KMS-11 (cell line): Measurements from ENCODE around the gene KTN1.

Experiments
- H2AFZ ChIP-seq: fragments of 200-600 bp; sonication (generic); 2 replicates; pipeline ENCODE4 v1.6.1; 2016; ENCODE audit warnings: antibody characterized with exemption, mixed run types, low read depth
- H3K27ac ChIP-seq: fragments of 200-600 bp; sonication (generic); 2 replicates; pipeline ENCODE4 v1.6.1; 2016; ENCODE audit warnings: mild to moderate bottlenecking, mixed run types
- H3K27me3 ChIP-seq: fragments of 200-600 bp; sonication (generic); 2 replicates; pipeline ENCODE4 v1.6.1; 2017; ENCODE audit warnings: mild to moderate bottlenecking, low read depth, mixed run types, moderate library complexity; ENCODE audit not compliant: insufficient read depth
- H3K36me3 ChIP-seq: fragments of 200-600 bp; sonication (generic); 2 replicates; pipeline ENCODE4 v1.6.1; 2017; ENCODE audit warnings: mild to moderate bottlenecking, mixed run types; ENCODE audit not compliant: insufficient read depth
- H3K4me1 ChIP-seq: fragments of 200-600 bp; sonication (generic); 2 replicates; pipeline ENCODE4 v1.6.1; 2016; ENCODE audit warnings: mild to moderate bottlenecking, low read depth, mixed run types; ENCODE audit not compliant: poor library complexity, severe bottlenecking
- H3K4me2 ChIP-seq: fragments of 200-600 bp; sonication (generic); 2 replicates; pipeline ENCODE4 v1.7.0; 2016; ENCODE audit warnings: mild to moderate bottlenecking, mixed run types
- H3K4me3 ChIP-seq: fragments of 200-600 bp; sonication (generic); IDR thresholded peaks from 2 replicates; pipeline ENCODE4 v1.6.1; 2017; ENCODE audit warnings: low read depth, low read length, mixed read lengths; ENCODE audit not compliant: insufficient read depth
- H3K79me2 ChIP-seq: fragments of 200-600 bp; sonication (generic); 2 replicates; pipeline ENCODE4 v1.6.1; 2016; ENCODE audit warnings: low read depth, mixed run types; ENCODE audit not compliant: insufficient read depth
- H3K9ac ChIP-seq: fragments of 200-600 bp; sonication (generic); 2 replicates; pipeline ENCODE4 v1.6.1; 2016; ENCODE audit warnings: mild to moderate bottlenecking, mixed run types
- H4K20me1 ChIP-seq: fragments of 200-600 bp; sonication (generic); 2 replicates; pipeline ENCODE4 v1.6.1; 2016; ENCODE audit warnings: mild to moderate bottlenecking, mixed run types; ENCODE audit not compliant: insufficient read depth
- TF ChIP-seq, protein P1 (sequence below): fragments of 200-600 bp; sonication (generic); conservative IDR thresholded peaks from 2 replicates; pipeline ENCODE4 v1.6.1; 2017; ENCODE audit warnings: low read depth, mild to moderate bottlenecking, antibody characterized with exemption, low read length, moderate library complexity, mixed read lengths

Gene KTN1

DNA sequence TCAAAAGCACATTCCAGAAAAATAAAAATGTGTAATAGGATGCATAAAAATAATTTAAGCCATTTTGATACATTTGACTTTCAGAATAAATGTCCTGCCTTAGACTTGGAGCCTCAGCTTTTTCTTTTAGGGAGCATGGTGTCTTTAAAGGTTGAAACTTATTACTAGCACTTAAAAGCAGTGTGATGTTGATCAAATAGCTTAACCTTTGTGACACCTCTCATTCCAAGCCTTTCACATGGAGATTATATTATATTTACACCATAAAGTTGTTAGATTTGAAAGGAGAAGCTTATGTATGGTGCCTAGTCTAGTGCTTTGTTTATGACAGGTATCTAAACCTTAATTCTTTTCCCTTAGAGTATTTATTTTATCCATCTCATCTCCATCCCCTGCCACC is 61.9 kb downstream of the KTN1 start:
- H3K4me1 ChIP-seq, result peaks cover 5% of the 10 kb centered on the region
- H3K9ac ChIP-seq, result no peak overlapping the region
- no peak overlapping the region for H2AFZ ChIP-seq
- H3K4me2 ChIP-seq, result no peak overlapping the region
- no peaks in the 10 kb centered on the region for H4K20me1 ChIP-seq
- TF ChIP-seq, protein P1, sequence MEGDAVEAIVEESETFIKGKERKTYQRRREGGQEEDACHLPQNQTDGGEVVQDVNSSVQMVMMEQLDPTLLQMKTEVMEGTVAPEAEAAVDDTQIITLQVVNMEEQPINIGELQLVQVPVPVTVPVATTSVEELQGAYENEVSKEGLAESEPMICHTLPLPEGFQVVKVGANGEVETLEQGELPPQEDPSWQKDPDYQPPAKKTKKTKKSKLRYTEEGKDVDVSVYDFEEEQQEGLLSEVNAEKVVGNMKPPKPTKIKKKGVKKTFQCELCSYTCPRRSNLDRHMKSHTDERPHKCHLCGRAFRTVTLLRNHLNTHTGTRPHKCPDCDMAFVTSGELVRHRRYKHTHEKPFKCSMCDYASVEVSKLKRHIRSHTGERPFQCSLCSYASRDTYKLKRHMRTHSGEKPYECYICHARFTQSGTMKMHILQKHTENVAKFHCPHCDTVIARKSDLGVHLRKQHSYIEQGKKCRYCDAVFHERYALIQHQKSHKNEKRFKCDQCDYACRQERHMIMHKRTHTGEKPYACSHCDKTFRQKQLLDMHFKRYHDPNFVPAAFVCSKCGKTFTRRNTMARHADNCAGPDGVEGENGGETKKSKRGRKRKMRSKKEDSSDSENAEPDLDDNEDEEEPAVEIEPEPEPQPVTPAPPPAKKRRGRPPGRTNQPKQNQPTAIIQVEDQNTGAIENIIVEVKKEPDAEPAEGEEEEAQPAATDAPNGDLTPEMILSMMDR, result no peak
- H3K79me2 ChIP-seq, result no peaks in the 10 kb centered on the region
- H3K36me3 ChIP-seq, result no peaks in the 10 kb centered on the region
- H3K27ac ChIP-seq, result no peak overlapping the region
- no peak overlapping the region for H3K4me3 ChIP-seq
- no peaks in the 10 kb centered on the region for H3K27me3 ChIP-seq

GRCh38 chr14:55645145-55645544 is 65.1 kb downstream of the KTN1 start:
- H4K20me1 ChIP-seq, result no peaks in the 10 kb centered on the region

GRCh38 chr14:55645845-55646832 is 66.1 kb downstream of the KTN1 start:
- peaks cover 5% of the 10 kb centered on the region for H3K4me1 ChIP-seq
- TF ChIP-seq, protein P1, result no peak
- H3K4me3 ChIP-seq, result no peak overlapping the region
- H4K20me1 ChIP-seq, result no peaks in the 10 kb centered on the region
- H3K27ac ChIP-seq, result no peak overlapping the region
- H3K36me3 ChIP-seq, result no peaks in the 10 kb centered on the region
- H3K4me2 ChIP-seq, result no peak overlapping the region
- H2AFZ ChIP-seq, result no peak overlapping the region
- no peaks in the 10 kb centered on the region for H3K79me2 ChIP-seq
- no peak overlapping the region for H3K9ac ChIP-seq
- no peaks in the 10 kb centered on the region for H3K27me3 ChIP-seq

More at GRCh38 chr14:55645145-55645544, 65.1 kb downstream of the KTN1 start:
- Histone ChIP-seq H3K4me1 (peaks cover 5% of the 10 kb centered on the region), H3K27ac (no peak overlapping the region), H3K36me3 (no peaks in the 10 kb centered on the region), H3K27me3 (no peaks in the 10 kb centered on the region), H3K4me3 (no peak overlapping the region), H3K9ac (no peak overlapping the region), H2AFZ (no peak overlapping the region), H3K79me2 (no peaks in the 10 kb centered on the region), H3K4me2 (no peak overlapping the region)
- TF ChIP-seq, protein P1, result no peak

GRCh38 chr14:55650992-55651391 is 71.0 kb downstream of the KTN1 start:
- H3K36me3 ChIP-seq, result no peaks in the 10 kb centered on the region
- H3K27me3 ChIP-seq, result no peaks in the 10 kb centered on the region
- no peak overlapping the region for H3K9ac ChIP-seq
- no peak overlapping the region for H2AFZ ChIP-seq
- no peaks in the 10 kb centered on the region for H3K4me1 ChIP-seq
- H3K4me2 ChIP-seq, result no peak overlapping the region
- no peaks in the 10 kb centered on the region for H4K20me1 ChIP-seq
- H3K79me2 ChIP-seq, result no peaks in the 10 kb centered on the region
- no peak overlapping the region for H3K27ac ChIP-seq
- TF ChIP-seq, protein P1, result no peak
- no peak overlapping the region for H3K4me3 ChIP-seq
